ENCODE data around the gene B3GAT1.

The B3GAT1 gene

DNA sequence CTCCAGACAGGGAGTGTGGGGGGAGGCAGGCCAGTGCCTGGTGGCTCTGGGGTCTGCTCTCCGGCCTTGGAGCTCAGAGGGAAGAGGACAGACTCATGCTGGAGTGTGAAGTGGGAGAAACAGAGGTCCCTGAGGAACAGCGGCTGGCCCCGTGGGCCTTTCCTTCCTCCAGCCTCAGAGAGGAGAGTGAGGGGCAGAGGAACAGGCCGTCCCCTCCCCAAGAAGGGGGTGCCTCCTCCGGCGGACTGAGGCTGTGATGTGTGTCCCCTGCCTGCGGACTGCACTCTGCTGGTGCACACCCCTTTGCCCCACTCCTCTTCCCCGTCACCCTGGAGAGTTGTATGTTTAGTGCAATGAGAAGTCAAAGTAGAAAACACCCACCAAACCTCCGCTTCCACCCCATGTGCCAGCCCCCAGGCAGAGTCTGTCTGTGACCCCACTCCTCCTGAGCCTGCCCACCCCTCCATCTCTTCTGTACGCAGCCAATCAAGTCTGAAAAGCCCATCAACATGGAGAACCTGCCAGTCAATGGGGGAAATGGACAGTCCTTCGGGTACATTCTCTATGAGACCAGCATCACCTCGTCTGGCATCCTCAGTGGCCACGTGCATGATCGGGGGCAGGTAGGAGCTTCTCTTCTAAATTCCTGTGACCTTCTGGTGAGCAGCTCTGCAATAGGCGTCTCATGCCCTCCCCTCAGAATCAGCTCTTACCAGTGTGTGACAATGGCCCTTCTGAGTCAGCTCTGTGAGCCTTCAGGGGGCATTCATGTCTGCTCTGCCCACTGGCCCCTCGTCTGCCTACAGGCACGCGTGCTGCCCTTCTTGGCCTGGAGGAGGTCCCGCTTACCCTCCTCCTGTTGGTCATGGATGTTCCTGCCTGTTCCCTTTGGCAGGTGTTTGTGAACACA, 41.3 kb downstream of the B3GAT1 start:
- DNase-seq: no peak

DNA sequence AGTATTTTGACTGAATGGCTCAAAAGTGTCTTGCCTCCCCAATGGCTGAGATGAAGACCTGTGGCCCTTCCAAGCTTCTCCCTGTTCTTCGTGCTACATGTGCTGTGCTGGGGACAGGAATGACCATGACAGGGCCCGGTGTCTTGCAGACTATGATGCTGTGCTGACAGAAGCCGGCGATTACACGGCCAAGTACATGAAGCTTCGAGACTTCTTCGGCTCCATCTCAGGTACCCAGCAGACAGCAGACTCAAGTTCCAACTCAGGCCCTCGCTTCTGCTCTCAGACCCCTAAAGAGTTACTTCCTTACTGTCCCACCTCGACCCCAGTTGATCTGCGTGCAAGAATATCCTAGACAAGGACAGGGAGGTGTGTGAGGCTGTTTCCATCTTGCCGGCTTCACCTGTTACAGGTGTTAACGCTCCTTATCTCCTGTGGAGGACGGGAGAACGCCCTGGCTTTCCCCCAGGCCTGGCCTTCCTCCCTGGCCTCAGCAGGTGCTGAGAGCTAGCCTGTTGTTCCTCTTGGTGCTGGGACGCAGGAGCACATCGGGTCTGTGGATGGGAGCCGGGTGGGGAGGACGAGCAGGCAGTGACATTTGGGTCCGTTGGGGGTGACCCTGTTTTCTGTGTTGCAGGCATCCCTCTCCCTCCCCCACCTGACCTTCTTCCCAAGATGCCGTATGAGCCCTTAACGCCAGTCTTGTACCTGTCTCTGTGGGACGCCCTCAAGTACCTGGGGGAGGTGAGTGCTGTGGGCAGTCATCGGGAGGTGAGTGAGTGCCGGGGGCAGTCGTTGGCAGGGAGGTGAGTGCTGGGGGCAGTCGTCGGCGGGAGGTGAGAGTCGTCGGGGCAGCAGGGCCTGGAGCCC, 42.2 kb downstream of the B3GAT1 start:
- DNase-seq: no peak

DNA sequence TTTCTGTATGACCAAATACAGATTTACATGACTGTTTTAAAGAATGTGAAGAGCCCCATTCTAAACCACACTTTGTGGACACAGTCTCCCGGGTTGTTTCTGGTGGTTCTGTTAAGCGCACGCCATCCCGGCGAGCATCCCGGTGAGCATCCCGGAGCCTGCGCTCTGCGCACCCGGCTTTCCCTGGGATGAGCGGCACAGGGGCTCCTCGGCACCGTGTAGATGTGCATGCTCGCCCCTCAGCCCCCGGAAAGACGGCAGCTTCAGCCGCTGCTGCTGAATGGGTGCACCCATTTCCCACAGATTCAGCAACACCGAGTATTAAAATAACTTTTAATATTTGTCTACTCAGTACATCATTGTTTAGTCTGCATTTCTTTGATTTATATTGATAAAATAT, 44.3 kb downstream of the B3GAT1 start:
- DNase-seq: no peak

DNA sequence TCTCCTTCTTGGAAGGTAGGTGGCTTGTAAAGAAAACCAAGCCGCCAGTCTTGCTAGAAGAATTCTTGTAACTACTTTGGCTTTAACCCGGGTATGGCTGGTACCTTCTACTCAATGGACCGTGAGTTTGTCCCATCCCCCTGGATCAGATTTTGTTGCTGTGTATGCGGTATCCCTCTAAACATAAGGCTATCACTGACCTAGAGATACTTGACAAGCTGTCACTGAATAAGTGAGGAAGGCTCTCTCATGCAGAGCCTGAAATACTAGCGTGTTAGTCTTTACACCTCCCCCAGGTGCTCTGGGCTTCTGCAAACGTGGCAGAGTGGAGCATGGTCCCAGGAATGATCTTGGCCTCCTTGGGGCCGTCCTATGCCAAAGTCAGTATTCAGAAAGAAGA, 45.8 kb downstream of the B3GAT1 start:
- no peak for DNase-seq

DNA sequence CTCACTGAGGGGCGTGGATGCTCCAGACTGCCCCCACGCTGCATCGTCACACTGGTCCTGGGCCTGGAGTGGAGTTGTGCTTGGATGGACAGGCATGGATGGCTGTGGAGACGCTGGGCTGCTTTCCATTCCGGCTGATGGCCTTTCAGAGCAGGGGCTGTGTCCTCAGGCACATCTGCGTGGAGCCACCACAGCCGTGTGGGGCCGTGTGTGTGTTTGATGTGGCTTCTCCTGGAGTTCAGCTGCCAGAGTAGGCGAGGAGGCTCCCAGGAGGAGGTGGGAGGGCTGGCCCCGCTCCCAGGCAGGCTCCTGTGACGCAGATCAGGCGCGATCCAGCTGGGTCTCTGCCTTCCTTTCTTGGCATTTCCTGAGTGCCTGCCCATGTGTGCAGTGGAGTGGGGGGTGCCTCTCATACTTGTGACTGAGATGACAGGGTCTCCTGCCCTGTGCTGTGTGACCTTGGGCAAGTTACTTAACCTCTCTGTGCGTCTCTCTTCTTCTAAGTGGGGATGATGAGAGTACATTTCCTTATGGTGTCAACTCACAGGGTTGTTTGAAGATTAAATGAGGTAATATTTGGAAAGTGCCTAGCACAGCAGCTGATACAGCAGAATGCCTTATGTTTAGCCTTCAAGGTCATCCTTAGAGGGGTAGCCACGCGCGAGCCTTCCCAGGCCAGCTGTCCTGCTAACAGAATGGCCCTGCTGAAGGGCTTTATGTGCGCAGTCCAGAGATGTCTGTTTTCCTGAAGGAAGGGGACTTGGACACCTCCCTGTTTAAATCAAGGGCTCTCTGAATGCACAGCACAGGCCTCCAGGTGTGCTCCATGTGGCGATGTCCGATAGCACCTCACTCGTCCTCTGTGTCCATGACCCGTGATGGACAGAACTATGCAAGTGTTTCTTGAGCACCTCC, 46.8 kb downstream of the B3GAT1 start:
- DNase-seq: no peak

DNA sequence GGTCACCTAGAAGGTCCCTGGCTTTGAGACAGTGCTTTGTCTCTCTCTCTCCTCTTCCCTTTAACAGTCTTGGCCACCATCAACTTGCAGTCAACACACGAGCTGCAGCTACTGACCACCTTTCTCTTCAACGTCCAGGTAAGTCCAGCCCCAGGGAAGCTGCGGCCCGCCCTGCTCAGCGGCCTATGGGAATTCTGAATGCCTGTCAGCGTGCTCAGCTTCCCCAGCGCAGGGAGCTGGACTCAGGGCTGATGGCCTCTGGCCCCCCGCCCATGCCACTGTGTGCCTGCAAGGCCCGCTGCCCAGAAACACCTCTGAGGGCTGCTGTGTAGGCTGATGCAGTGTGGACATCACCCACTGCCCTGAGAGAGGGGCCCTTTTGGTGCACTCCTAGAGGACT, 47.8 kb downstream of the B3GAT1 start:
- no peak for DNase-seq

DNA sequence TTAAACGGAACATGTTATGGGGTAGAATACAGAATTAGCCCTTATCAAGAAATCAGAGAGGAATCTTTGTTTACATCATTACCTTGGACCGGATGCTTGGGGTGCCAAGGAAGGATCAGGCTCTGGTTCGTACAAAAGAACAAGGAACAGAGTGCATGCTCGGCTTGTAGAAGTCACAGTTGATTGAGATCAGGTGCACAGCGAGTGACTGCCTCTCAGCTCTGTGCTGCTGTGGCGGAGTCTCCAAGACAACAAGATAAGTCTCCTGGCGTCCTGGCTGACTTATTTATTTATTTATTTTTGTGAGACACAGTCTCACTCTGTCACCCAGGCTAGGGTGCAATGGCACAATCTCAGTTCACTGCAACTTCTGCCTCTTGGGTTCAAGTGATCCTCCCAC, 48.5 kb downstream of the B3GAT1 start:
- no peak for DNase-seq

DNA sequence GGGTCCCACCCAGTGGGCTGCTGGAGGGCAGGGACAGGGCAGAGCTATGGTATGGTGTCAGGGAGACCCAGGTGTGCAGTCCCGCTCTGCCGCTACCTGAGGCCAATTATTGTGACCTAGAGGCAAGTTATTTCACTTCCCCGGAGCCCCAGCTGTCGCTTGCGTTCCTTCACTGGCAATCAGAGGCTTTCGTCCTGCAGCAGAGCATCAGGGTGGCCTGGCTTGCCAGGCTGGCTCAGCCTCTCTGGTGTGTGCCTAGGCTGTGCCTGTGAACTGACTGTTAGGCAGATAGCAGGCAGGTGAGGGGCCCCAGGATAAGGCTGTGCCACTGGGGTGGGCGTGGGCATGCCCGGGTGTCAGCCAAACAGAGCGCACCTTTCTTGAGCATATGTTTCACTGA, 48.9 kb downstream of the B3GAT1 start:
- DNase-seq: no peak

DNA sequence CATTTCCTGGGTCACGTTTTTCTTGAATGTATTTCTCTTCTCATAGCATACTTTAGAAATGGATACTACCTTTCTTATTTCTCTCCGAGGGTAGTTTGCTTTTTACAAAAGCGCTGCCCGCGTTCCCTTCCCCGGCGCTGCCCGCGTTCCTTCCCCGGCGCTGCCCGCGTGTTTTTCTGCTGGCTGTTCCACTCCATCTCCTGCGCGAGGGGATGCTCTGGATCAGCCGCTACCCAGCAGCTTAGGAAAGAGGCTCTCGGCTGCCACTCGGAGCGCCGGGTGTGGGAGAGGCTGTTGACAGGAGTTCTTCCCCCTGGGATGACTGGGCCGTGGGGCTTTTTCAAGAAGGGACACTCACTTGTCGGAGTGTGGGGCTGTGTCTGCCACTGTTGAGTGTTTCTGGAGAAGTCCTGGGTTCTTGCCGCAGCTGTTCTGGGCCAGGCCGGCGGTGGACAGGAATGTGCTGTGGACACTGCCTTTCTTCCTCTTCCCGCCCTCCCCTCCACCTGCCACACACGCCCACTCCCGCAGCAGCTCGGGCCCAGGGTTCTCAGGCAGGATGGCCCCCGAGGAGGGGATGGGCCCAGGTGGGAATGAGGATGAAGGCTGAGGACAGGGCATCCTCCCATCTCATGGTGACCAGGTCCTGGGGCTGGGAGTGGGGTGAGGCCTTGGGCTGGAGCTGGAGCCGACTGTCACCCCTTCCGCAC, 49.7 kb downstream of the B3GAT1 start:
- DNase-seq: no peak

DNA sequence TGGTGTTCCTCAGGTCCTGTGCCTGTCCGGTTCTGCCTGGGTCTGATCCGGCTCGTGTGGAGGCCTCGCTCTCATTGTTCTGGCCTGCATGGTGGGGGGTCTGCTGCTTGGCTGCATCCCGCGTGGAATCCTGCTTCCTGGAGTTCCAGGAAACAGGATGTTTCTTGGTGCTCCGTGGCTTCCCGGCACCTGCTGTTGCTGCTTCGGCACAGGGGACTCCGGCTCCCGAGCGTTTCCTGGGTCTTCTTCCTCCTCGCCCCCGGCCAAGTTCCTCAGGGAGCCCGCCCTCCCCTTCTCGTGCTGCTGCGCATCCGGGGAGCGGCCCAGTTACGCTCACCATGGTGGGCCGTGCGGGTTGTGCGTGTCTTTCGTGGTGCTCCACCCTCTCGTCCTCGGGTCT, 50.4 kb downstream of the B3GAT1 start:
- DNase-seq: no peak

DNA sequence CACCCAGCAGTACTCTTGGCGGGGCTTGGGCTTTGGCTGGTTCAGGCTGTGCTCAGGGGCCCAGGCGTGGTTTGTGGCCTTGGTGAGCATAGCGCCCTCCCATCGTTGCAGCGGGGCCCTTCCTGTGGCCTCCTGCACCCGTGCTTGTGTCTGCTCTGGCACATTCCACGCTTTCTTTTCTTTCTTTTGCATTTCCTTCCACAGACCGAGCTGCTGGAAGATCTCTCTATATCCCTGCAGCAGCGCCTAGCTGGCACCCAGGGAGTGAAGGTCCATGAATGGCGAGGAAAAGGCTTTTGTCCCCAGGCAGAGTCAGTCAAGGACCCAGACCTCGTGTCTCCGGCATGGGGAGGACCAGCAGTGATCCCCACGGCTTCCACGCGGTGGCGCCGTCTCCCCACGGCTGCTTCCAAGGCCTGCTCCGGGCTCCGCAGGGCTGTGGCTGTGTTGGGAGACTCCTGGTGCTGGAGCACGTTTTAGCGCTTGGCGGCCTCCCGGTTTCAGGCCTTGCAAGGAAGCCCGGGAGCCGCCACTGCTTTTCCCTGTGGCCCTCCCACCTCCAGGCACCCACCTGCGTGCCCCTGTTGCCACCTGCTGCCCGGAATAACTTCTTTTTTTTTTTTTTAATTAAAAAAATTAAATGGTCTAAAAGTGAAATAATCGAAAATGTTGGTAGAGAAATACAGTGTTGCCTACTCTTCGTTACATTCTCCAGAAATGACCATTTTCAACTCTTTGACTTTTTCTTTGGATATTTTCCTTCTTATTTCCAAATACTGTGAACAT, 51.8 kb downstream of the B3GAT1 start:
- DNase-seq: peak; percentile 95

DNA sequence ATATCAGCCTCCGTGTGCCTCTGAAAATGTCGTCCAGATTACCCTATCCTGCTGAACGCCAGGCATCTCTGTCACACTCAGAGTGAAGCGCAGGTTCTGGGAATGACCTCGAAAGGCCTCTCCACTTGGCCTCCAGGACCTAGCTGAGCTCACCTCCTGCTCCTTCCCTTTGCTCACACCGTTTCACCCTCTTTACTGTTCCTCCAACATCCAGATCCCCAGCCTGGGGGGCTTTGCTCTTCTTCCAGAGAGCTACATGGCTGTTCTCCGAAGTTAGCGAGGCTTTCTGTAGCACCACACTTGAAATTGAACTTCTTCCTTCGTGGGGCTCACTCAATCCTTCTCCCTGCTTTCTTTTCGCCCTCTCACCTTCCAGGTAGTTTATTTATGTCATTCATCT, 52.4 kb downstream of the B3GAT1 start:
- DNase-seq: no peak

DNA sequence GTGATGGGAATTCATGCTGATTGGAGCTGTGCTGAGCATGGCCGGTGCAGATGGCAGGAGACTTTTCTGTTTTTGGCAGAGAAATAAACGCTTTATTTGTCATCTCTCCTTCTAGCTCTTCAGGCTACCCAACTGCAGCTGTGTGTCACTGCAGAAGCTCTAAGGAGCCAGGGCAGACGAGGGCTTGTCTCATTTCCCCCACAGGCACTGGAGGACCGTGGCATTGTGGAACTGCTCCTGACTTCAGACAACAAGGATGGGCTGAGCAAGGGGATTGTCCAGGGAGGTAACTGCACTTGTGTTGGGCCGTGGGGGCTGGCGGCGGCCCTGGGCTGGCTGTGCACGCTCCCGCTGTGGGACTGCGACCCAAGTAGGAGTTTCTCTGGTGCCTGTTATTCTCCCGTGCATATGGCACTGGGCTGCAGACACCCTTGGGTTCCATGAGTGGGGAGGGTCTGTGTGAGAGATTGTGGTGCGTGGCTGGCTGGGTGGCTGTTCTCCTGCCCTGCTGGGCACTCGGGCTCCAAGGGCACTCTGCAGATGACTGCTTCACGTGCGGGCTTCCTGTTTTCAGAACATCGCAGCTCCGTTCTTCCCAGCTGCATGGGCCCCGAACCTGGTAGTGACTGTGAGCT, 53.1 kb downstream of the B3GAT1 start:
- no peak for DNase-seq

DNA sequence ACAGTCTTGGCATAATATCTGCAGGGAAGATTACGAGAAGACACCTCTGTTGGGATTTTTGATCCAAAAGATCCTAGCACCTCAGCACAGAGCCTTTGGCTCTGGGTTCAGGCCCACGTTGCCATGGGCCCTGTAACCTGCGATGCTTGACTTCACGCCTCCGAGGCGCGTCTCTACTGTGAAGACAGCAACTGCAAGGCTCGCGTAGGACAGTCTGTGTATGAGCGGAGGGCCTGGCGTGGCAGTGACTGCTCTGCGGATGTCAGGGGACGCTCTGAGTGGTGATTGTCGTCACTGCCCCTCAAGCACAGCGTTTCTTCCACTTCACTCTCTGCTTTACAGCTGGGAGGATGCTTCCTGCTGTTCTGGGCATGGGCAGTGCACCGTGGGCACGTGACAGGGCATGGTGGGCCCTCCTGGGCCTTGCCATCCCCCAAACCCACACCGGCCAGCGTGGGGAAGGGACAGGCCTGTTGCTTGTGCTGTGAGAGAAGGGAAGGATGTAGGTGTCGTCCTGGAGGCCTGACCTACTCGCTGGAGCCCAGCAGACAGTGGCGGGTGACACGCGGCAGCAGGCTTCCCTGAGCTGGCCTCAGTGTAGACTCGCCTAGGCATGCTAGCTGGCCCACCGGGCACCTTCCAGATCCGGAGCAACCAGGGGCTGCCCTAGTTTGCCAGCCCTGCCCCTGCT, 53.7 kb downstream of the B3GAT1 start:
- no peak for DNase-seq

DNA sequence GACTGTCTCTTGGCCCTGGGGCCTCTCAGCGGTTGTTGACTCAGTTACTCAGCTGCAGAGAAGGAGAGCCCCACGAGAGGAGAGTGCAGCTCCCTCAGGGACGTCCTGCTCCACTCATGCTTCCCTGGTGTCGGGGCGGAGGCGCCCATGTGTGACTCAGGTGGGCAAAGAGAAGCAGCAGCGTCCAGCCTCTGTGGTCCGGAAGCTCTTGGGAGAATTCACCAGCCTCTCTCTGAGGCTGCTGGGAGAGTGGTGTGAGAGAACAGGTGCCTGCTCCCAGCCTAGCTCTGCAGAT, 54.5 kb downstream of the B3GAT1 start:
- no peak for DNase-seq

DNA sequence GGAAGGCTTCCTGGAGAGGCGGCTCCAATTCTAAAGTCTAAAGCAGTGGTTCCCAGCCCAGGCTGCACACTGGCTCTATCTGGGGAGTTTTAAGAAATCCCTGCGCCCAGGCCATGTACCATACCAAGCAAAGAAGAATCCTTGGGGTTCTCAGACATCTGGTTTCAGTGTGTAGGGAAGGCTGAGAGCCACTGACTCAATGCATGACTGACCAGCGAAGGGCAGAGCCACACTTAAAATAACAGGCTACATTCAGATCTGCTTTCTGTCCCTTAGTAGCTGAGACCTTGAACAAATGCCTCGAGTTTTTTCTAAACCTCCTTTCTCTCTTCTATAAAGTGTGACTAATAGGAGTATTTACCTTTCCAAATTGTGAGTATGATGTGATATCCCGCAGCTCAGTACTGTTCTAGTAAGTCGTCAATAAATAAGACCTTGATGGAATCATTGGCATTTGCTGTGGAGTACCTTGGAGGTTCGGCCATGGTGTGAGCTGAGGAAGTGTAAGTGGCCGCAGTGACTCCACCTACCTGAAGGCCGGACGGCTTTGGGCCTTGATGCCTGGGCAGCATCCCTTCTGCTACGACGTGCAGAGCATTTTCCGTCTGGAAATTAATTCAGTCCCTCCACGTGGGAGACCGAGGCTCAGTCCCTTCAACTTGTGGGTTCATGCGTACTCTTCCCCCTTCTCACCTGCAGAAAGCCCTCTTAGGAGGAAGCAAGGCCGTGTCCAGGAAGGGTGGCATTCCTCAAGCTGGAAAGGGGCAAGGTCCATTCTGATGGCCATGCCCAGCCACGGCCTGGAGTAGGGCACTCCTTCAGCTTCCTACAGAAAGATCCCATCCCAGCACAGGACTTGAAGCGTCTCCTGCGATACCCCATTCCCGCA, 55.1 kb downstream of the B3GAT1 start:
- no peak for DNase-seq

DNA sequence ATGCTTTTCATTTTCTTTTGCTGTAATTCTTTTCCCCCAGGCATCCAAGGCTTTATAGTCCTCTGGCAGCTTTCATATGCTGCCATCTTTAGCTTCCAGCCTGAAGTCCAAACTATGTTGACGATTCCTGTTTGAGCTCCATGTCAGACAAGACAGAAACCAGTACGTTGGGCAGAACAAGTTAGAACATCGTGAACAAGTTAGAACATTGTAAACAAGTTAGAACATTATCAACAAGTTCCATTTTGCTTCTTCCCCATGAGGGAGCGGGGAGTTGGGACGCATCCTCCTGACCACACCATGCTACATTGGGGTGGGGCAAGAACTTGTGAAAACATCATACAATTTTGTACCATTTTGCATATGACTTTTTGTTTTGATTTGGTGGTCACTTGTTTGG, 56.4 kb downstream of the B3GAT1 start:
- DNase-seq: no peak

DNA sequence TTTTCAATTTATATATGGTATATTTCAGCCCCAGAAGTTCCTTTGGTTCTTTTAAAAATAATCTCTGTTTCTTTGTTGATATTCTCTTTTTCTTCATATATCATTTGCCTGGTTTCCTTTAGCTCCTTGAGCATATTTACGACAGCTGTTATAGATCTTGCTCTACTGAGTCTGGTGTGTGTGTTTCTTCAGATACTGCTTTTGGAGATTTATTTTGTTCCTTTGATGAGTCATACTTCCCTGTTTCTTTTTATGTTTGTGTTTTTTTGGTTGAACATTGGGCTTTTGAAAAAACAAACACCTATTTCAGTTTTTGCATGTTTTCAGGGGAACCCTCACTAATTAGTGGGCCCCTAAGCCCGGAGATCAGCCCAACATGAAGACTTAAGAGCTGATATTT, 56.9 kb downstream of the B3GAT1 start:
- no peak for DNase-seq

DNA sequence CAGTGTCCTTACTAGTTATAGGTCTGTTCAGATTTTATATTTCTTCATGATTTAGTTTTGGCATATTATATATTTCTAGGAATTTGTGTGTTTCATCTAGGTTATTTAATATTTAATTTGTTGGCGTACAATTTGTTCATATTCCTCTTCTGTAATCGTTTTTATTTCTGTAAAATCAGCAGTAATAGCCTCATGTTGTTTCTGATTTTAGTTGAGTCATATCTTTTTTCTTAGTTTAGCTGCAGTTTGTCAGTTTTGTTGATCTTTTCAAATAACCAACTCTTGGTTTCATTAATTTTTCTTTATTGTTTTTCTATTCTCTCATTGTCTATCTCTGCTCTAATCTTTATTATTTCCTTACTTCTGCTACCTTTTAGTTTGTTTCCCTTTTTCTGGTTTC, 59.9 kb downstream of the B3GAT1 start:
- no peak for DNase-seq

DNA sequence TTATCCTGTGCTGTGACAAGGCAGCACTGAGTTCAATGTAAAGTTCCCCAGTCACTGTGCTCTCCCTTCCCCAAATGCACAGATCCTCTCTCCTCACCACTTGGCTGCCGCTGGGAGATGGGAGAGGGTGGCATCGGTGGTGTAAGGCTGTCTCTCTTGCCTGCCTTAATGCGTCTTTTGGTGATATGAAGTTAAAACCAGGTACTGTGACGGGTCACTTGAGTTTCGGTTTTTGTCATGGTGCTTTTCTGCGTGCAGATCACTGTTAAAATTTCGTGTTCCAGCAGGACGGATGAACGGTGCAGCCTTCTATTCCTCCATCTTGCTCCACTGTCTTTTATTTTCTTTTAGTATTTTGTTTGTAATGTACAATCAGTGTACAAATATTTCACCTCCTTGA, 61.7 kb downstream of the B3GAT1 start:
- no peak for DNase-seq
